Activated CD4-positive, alpha-beta memory T cell treated with anti-CD3 and anti-CD28 coated beads for 36 hours (primary cell): ENCODE measurements around the gene ZNF142. TPM values are rescaled to one million over a fixed set of nuclear protein-coding genes. Genes with fewer than 3 reads are reported as not detected.

Source experiments
- CTCF ChIA-PET: fragments of 350-600 bp; sonication (Branson Sonifier 250); formaldehyde crosslinking; loops from one replicate; lab custom pipeline; 2021; ENCODE audit warnings: antibody characterized with exemption, inconsistent platforms; lab: Charles Lee
- POLR2A ChIA-PET: fragments of 350-600 bp; sonication (Branson Sonifier 250); formaldehyde crosslinking; loops from one replicate; lab custom pipeline; 2021; ENCODE audit warnings: antibody characterized with exemption; lab: Charles Lee
- DNase-seq: peaks from one replicate; pipeline ENCODE4 v3.0.0-alpha.2; 2020
- H3K27ac Mint-ChIP-seq: one replicate; pipeline ENCODE4 v1.8.0; 2021; ENCODE audit warnings: mixed read lengths
- H3K27me3 Mint-ChIP-seq: one replicate; pipeline ENCODE4 v1.8.0; 2021; ENCODE audit warnings: mixed read lengths
- H3K36me3 Mint-ChIP-seq: one replicate; pipeline ENCODE4 v1.8.0; 2021; ENCODE audit warnings: mixed read lengths
- H3K4me1 Mint-ChIP-seq: one replicate; pipeline ENCODE4 v1.8.0; 2021; ENCODE audit warnings: low read depth, mixed read lengths
- H3K4me3 Mint-ChIP-seq: one replicate; pipeline ENCODE4 v1.8.0; 2021; ENCODE audit warnings: mild to moderate bottlenecking, mixed read lengths
- H3K9me3 Mint-ChIP-seq: one replicate; pipeline ENCODE4 v1.8.0; 2021; ENCODE audit warnings: mixed read lengths
- intact Hi-C: fragments of 100-400 bp; cut with micrococcal nuclease; formaldehyde crosslinking; loops from one replicate; pipeline ENCODE4 v1.15.1; 2023
- total RNA-seq, 2 experiments: library from RNA; stranded (reverse); gene quantifications; one replicate each; pipeline ENCODE4 v1.2.3, GENCODE V29; 2021

ZNF142 gene
- total RNA-seq, 2 experiments from 2014 or later, result 33.7 to 34.8 TPM

GRCh38 chr2:218671654-218672566 lies 12.5 kb upstream of the ZNF142 start, which contains the start of the genes RNF25 and STK36:
Gene RNF25 (minus strand): TSS chr2:218672002. CDS start chr2:218671970, 32 bp downstream.
Gene STK36 (plus strand): TSS chr2:218672086. CDS start chr2:218672830, 744 bp downstream.
- no peaks in the 10 kb centered on the region for H3K27me3 Mint-ChIP-seq
- CTCF ChIA-PET, result interaction anchor here (0.6 to 5.2 kb wide), 9 partner anchors 10 to 226 kb away, joined by 3 to 38 read pairs (median 7); partner anchors contain the start of genes BCS1L, TTLL4 and ZNF142

GRCh38 chr2:218671097-218671653 lies 11.8 kb upstream of the ZNF142 start:
- H3K27me3 Mint-ChIP-seq, result no peaks in the 10 kb centered on the region
- peaks cover 22% of the 10 kb centered on the region for H3K4me1 Mint-ChIP-seq
- ChIA-PET CTCF (interaction anchor here (0.6 to 5.2 kb wide), 9 partner anchors 10 to 227 kb away, joined by 4 to 38 read pairs (median 7); partner anchors contain the start of genes BCS1L, TTLL4 and ZNF142), POLR2A (interaction anchor here (0.9 to 4.0 kb wide), 4 partner anchors 12 to 226 kb away, joined by 3 to 50 read pairs (median 4); partner anchors contain the start of genes BCS1L and ZNF142)
- peak overlapping the region; percentile 89 for H3K27ac Mint-ChIP-seq
- peak overlapping the region; percentile 96 for H3K4me3 Mint-ChIP-seq
- no peaks in the 10 kb centered on the region for H3K9me3 Mint-ChIP-seq
- DNase-seq, result no peak
- intact Hi-C loops, result loop anchor here (1.0 to 5.0 kb wide), 2 partner anchors 12 to 274 kb away; partner anchors contain the start of genes BCS1L, CTDSP1 and ZNF142
- H3K36me3 Mint-ChIP-seq, result peaks cover 2% of the 10 kb centered on the region

More at GRCh38 chr2:218671654-218672566, 12.5 kb upstream of the ZNF142 start, which contains the start of the genes RNF25 and STK36:
- H3K9me3 Mint-ChIP-seq, result no peaks in the 10 kb centered on the region
- peaks cover 22% of the 10 kb centered on the region for H3K4me1 Mint-ChIP-seq
- peak within 1 kb of the TSS; percentile 89 for H3K27ac Mint-ChIP-seq
- POLR2A ChIA-PET, result interaction anchor here (0.9 to 4.0 kb wide), 4 partner anchors 12 to 225 kb away, joined by 3 to 50 read pairs (median 4); partner anchors contain the start of genes BCS1L and ZNF142
- H3K36me3 Mint-ChIP-seq, result peaks cover 3% of the 10 kb centered on the region
- DNase-seq, result peak; percentile 90
- intact Hi-C loops, result loop anchor here (1.0 to 5.0 kb wide), 3 partner anchors 13 to 275 kb away; partner anchors contain the start of genes BCS1L, CTDSP1, TTLL4 and ZNF142
- peak within 1 kb of the TSS; percentile 96 for H3K4me3 Mint-ChIP-seq

GRCh38 chr2:218664653-218665052 lies 5.2 kb upstream of the ZNF142 start:
- H3K27me3 Mint-ChIP-seq, result no peaks in the 10 kb centered on the region
- CTCF ChIA-PET, result no interaction called here
- POLR2A ChIA-PET, result no interaction called here
- no peaks in the 10 kb centered on the region for H3K9me3 Mint-ChIP-seq
- H3K4me1 Mint-ChIP-seq, result peaks cover 8% of the 10 kb centered on the region
- H3K4me3 Mint-ChIP-seq, result no peak overlapping the region
- DNase-seq, result no peak
- no peak overlapping the region for H3K27ac Mint-ChIP-seq
- intact Hi-C loops, result no loop called here
- H3K36me3 Mint-ChIP-seq, result peaks cover 32% of the 10 kb centered on the region

GRCh38 chr2:218663901-218664300 lies 4.5 kb upstream of the ZNF142 start:
- POLR2A ChIA-PET, result no interaction called here
- Mint-ChIP-seq H3K4me1 (peaks cover 10% of the 10 kb centered on the region), H3K9me3 (no peaks in the 10 kb centered on the region), H3K4me3 (no peak overlapping the region), H3K27ac (no peak overlapping the region), H3K36me3 (peaks cover 36% of the 10 kb centered on the region), H3K27me3 (no peaks in the 10 kb centered on the region)
- no peak for DNase-seq
- CTCF ChIA-PET, result no interaction called here
- intact Hi-C loops, result no loop called here

GRCh38 chr2:218662827-218663226 lies 3.4 kb upstream of the ZNF142 start:
- DNase-seq, result no peak
- POLR2A ChIA-PET, result no interaction called here
- intact Hi-C loops, result no loop called here
- Mint-ChIP-seq H3K27ac (no peak overlapping the region), H3K4me1 (peaks cover 18% of the 10 kb centered on the region), H3K9me3 (no peaks in the 10 kb centered on the region), H3K4me3 (no peak overlapping the region), H3K27me3 (no peaks in the 10 kb centered on the region), H3K36me3 (peaks cover 42% of the 10 kb centered on the region)
- CTCF ChIA-PET, result interaction anchor here (1.0 kb wide), 1 partner anchor 65 kb away, joined by 3 read pairs; no protein-coding TSS in a partner anchor

- no peaks in the 10 kb centered on the region for H3K27me3 Mint-ChIP-seq
- no peak for DNase-seq
- H3K36me3 Mint-ChIP-seq, result peaks cover 46% of the 10 kb centered on the region
- ChIA-PET POLR2A (no interaction called here), CTCF (interaction anchor here (0.7 to 1.6 kb wide), 5 partner anchors 10 to 491 kb away, joined by 3 to 6 read pairs (median 4); partner anchors contain the start of genes RNF25 and STK36)
- H3K4me3 Mint-ChIP-seq, result no peak overlapping the region
- H3K9me3 Mint-ChIP-seq, result no peaks in the 10 kb centered on the region
- H3K4me1 Mint-ChIP-seq, result peaks cover 21% of the 10 kb centered on the region
- intact Hi-C loops, result no loop called here
- no peak overlapping the region for H3K27ac Mint-ChIP-seq
Measured at GRCh38 chr2:218662377-218662776, 3.0 kb upstream of the ZNF142 start.

- H3K9me3 Mint-ChIP-seq, result no peaks in the 10 kb centered on the region
- intact Hi-C loops, result loop anchor here (1.0 to 10.0 kb wide), 9 partner anchors 11 to 619 kb away; partner anchors contain the start of genes CNOT9, DNAJB2, TTLL4 and TUBA4A
- H3K36me3 Mint-ChIP-seq, result peaks cover 48% of the 10 kb centered on the region
- H3K4me1 Mint-ChIP-seq, result peaks cover 26% of the 10 kb centered on the region
- peak overlapping the region; percentile 93 for H3K4me3 Mint-ChIP-seq
- peak overlapping the region; percentile 80 for H3K27ac Mint-ChIP-seq
- POLR2A ChIA-PET, result interaction anchor here (0.5 to 4.0 kb wide), 10 partner anchors 9 to 298 kb away, joined by 3 to 50 read pairs (median 4); partner anchors contain the start of genes RNF25, STK36 and TTLL4
- DNase-seq, result no peak
- H3K27me3 Mint-ChIP-seq, result no peaks in the 10 kb centered on the region
- CTCF ChIA-PET, result interaction anchor here (0.7 to 3.4 kb wide), 15 partner anchors 10 to 495 kb away, joined by 3 to 39 read pairs (median 5); partner anchors contain the start of genes RNF25, STK36 and TTLL4
Measured at GRCh38 chr2:218659988-218660358, 550 bp upstream of the ZNF142 start.

- intact Hi-C loops, result loop anchor here (1.0 to 10.0 kb wide), 9 partner anchors 13 to 621 kb away; partner anchors contain the start of genes CNOT9, DNAJB2, TTLL4 and TUBA4A
- Mint-ChIP-seq H3K4me1 (peaks cover 26% of the 10 kb centered on the region), H3K27ac (peak overlapping the region; percentile 80), H3K9me3 (no peaks in the 10 kb centered on the region), H3K36me3 (peaks cover 42% of the 10 kb centered on the region), H3K4me3 (peak overlapping the region; percentile 93), H3K27me3 (no peaks in the 10 kb centered on the region)
- DNase-seq, result peak; percentile 58
- CTCF ChIA-PET, result interaction anchor here (0.6 to 3.4 kb wide), 17 partner anchors 10 to 259 kb away, joined by 3 to 39 read pairs (median 4); partner anchors contain the start of genes CTDSP1, RNF25, STK36 and TTLL4
- POLR2A ChIA-PET, result interaction anchor here (0.7 to 4.0 kb wide), 10 partner anchors 8 to 389 kb away, joined by 3 to 50 read pairs (median 4); partner anchors contain the start of genes AAMP, PNKD, RNF25 and STK36
Measured at GRCh38 chr2:218658671-218659257, 659 bp downstream of the ZNF142 start.

- intact Hi-C loops, result loop anchor here (10.0 kb wide), 1 partner anchor 599 kb away; the partner anchor contains the start of genes TUBA4A and TUBA4B
Measured at GRCh38 chr2:218655751-218656150, 3.7 kb downstream of the ZNF142 start.

GRCh38 chr2:218648787-218649100 lies 10.7 kb downstream of the ZNF142 start:
- Mint-ChIP-seq H3K4me1 (peaks cover 9% of the 10 kb centered on the region), H3K9me3 (no peaks in the 10 kb centered on the region)
- intact Hi-C loops, result loop anchor here (1.0 to 5.0 kb wide), 3 partner anchors 242 to 376 kb away; partner anchors contain the start of gene TMBIM1

More at GRCh38 chr2:218655751-218656150, 3.7 kb downstream of the ZNF142 start:
- DNase-seq, result no peak
- H3K4me3 Mint-ChIP-seq, result no peak overlapping the region
- no peaks in the 10 kb centered on the region for H3K9me3 Mint-ChIP-seq
- ChIA-PET CTCF (no interaction called here), POLR2A (no interaction called here)
- no peaks in the 10 kb centered on the region for H3K27me3 Mint-ChIP-seq
- H3K27ac Mint-ChIP-seq, result no peak overlapping the region
- peaks cover 26% of the 10 kb centered on the region for H3K4me1 Mint-ChIP-seq
- peaks cover 44% of the 10 kb centered on the region for H3K36me3 Mint-ChIP-seq

More at GRCh38 chr2:218648787-218649100, 10.7 kb downstream of the ZNF142 start:
- Mint-ChIP-seq H3K4me3 (no peak overlapping the region), H3K27ac (no peak overlapping the region), H3K36me3 (peaks cover 60% of the 10 kb centered on the region), H3K27me3 (no peaks in the 10 kb centered on the region)
- DNase-seq, result no peak
- POLR2A ChIA-PET, result interaction anchor here (0.7 kb wide), 1 partner anchor 241 kb away, joined by 3 read pairs; no protein-coding TSS in a partner anchor
- CTCF ChIA-PET, result interaction anchor here (0.9 to 4.8 kb wide), 8 partner anchors 9 to 243 kb away, joined by 3 to 38 read pairs (median 4); partner anchors contain the start of genes BCS1L, PLCD4 and ZNF142
